ENCODE measurements around the gene STAMBPL1. TPM values are rescaled to one million over a fixed set of nuclear protein-coding genes. Genes with fewer than 3 reads are reported as not detected.

STAMBPL1 gene
- total and polyA plus RNA-seq, 2 experiments from 2014 or later = 7.9 to 36.0 TPM

DNA sequence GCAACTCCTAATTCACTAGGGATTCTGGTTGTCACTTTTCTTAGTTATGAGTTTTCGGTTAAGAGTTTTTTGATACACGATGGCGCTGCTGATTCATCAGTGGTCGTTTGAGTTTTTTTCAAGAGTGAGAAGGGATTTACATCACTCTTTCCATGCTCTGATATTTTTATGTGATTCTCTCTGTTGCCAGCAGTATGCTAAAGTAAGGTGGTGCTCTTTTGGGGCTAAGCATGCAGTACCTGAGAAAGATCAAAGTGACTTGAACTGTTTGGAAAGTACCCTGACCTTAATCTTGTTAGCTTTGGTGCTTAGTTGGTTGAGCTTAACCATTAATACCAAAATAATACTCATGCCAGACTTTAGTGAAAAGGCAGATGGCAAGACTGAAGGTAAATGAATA lies 28.1 kb downstream of the STAMBPL1 start:
- Histone ChIP-seq H3K4me1 (ENCODE audit: low read depth) (no peaks in the 10 kb centered on the region), H3K36me3 (no peaks in the 10 kb centered on the region), H3K27me3 (no peaks in the 10 kb centered on the region), H3K27ac (no peak overlapping the region), H3K4me3 (no peak overlapping the region), H3K9me3 (ENCODE audit: low read depth) (no peaks in the 10 kb centered on the region)
- DNase-seq (ENCODE audit: low read depth in 1 of 2, low spot score in 1 of 2) = no peak
- TF ChIP-seq, protein P1, sequence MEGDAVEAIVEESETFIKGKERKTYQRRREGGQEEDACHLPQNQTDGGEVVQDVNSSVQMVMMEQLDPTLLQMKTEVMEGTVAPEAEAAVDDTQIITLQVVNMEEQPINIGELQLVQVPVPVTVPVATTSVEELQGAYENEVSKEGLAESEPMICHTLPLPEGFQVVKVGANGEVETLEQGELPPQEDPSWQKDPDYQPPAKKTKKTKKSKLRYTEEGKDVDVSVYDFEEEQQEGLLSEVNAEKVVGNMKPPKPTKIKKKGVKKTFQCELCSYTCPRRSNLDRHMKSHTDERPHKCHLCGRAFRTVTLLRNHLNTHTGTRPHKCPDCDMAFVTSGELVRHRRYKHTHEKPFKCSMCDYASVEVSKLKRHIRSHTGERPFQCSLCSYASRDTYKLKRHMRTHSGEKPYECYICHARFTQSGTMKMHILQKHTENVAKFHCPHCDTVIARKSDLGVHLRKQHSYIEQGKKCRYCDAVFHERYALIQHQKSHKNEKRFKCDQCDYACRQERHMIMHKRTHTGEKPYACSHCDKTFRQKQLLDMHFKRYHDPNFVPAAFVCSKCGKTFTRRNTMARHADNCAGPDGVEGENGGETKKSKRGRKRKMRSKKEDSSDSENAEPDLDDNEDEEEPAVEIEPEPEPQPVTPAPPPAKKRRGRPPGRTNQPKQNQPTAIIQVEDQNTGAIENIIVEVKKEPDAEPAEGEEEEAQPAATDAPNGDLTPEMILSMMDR (IDR thresholded peaks at IDR 0.05; ENCODE audit: low read depth, low read length) = no peak

DNA sequence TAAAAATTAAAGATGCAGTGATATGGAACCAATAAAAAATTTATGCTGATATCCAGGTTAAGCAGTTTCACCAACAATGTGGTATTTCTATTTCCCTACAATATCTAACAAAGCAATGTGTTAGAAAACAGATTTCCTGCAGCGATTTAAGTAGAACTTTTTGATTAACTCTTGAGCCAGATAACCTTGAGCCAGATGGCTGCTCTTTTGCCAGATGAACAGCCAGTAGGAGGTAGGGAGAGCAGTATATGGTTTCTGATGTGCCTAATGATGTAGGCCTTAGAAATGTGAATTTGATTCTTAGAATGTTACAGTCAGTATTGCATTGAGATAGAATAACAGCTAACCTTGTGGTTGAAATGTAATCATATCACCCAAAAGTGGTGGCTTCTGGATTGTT lies 31.1 kb downstream of the STAMBPL1 start:
- no peaks in the 10 kb centered on the region for H3K9me3 ChIP-seq (ENCODE audit: low read depth)
- no peak overlapping the region for H3K27ac ChIP-seq
- H3K4me1 ChIP-seq (ENCODE audit: low read depth) = no peaks in the 10 kb centered on the region
- no peaks in the 10 kb centered on the region for H3K36me3 ChIP-seq
- TF ChIP-seq, protein P1 (IDR thresholded peaks at IDR 0.05; ENCODE audit: low read depth, low read length) = no peak
- DNase-seq (ENCODE audit: low read depth in 1 of 2, low spot score in 1 of 2) = no peak
- H3K4me3 ChIP-seq = no peak overlapping the region
- H3K27me3 ChIP-seq = no peaks in the 10 kb centered on the region

DNA sequence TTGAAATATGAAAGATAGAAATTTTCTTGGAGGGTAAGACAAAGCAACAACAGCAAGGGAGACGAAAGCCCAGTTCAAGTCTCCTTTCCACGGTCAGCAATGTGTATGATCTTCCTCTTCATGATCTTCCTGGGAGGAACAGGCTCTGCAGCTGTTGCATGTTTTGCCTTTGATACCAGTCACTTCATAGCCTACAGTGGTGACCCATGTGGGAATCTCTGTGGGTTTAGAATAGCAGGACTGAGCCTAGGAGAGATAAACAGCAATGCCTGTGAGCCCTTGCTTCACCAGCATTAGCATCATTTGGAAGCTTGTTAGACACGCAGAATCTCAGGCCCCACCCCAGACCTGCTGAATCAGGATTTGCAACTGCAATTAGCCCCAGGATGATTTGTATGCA lies 31.8 kb downstream of the STAMBPL1 start:
- H3K36me3 ChIP-seq = no peaks in the 10 kb centered on the region
- no peak overlapping the region for H3K4me3 ChIP-seq
- H3K27me3 ChIP-seq = no peaks in the 10 kb centered on the region
- DNase-seq (ENCODE audit: low read depth in 1 of 2, low spot score in 1 of 2) = no peak
- H3K9me3 ChIP-seq (ENCODE audit: low read depth) = no peaks in the 10 kb centered on the region
- H3K4me1 ChIP-seq (ENCODE audit: low read depth) = no peaks in the 10 kb centered on the region
- H3K27ac ChIP-seq = no peak overlapping the region
- TF ChIP-seq, protein P1 (IDR thresholded peaks at IDR 0.05; ENCODE audit: low read depth, low read length) = no peak

DNA sequence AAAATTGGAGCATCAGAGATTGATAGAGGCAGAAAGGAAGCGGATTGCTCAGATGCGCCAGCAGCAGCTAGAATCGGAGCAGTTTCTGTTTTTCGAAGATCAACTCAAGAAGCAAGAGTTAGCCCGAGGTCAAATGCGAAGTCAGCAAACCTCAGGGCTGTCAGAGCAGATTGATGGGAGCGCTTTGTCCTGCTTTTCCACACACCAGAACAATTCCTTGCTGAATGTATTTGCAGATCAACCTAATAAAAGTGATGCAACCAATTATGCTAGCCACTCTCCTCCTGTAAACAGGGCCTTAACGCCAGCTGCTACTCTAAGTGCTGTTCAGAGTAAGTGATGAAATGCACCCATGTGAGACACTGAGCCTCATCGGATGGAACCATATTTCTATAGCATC lies 33.1 kb downstream of the STAMBPL1 start:
- Histone ChIP-seq H3K36me3 (no peaks in the 10 kb centered on the region), H3K27me3 (no peaks in the 10 kb centered on the region), H3K27ac (no peak overlapping the region), H3K9me3 (ENCODE audit: low read depth) (no peaks in the 10 kb centered on the region), H3K4me3 (no peak overlapping the region), H3K4me1 (ENCODE audit: low read depth) (no peaks in the 10 kb centered on the region)
- TF ChIP-seq, protein P1 (IDR thresholded peaks at IDR 0.05; ENCODE audit: low read depth, low read length) = no peak
- DNase-seq (ENCODE audit: low read depth in 1 of 2, low spot score in 1 of 2) = peak in 1 of 2 donors; percentile 62

DNA sequence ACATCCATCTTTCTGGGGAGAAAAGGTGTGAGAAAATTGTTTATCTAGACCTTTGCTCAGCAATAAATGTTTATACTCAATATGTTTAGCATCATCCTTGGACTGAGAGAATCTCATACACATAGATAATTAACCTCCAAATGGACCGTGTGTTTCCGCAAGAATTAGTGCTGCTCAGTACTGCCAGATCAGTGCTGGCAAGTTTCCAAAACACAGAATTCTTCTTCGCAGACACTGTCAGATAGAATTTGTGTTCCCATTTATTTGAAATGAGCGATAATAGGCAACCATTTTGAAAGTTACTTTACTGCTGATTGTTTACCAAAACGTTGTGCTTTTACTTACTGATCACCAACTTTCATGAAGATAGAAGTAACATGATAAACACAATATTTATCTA lies 33.7 kb downstream of the STAMBPL1 start:
- DNase-seq (ENCODE audit: low read depth in 1 of 2, low spot score in 1 of 2) = peak in 1 of 2 donors; percentile 58
- no peak overlapping the region for H3K27ac ChIP-seq
- no peaks in the 10 kb centered on the region for H3K4me1 ChIP-seq (ENCODE audit: low read depth)
- no peaks in the 10 kb centered on the region for H3K36me3 ChIP-seq
- TF ChIP-seq, protein P1 (IDR thresholded peaks at IDR 0.05; ENCODE audit: low read depth, low read length) = no peak
- H3K9me3 ChIP-seq (ENCODE audit: low read depth) = no peaks in the 10 kb centered on the region
- H3K27me3 ChIP-seq = no peaks in the 10 kb centered on the region
- H3K4me3 ChIP-seq = no peak overlapping the region

DNA sequence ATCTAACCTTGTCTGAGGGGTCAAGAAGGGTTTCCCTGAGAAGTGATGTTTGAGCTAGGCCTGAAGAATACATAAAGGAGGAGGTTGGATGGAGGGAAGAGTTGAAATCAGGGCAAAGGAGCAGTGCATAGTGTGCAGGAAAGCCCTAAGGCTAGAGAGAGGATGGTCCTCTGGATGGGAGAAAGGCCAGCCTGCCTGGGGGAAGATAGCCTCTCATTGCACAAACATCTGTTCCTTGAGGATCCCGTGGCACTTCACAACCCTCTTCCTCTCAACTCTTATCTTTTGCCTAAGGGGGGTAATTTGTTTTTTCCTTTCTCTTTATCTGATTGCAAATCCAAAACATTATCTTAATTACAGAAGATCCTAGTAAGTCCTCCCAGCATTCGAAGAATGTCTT lies 35.7 kb downstream of the STAMBPL1 start:
- H3K27ac ChIP-seq = no peak overlapping the region
- no peaks in the 10 kb centered on the region for H3K9me3 ChIP-seq (ENCODE audit: low read depth)
- no peaks in the 10 kb centered on the region for H3K36me3 ChIP-seq
- TF ChIP-seq, protein P1 (IDR thresholded peaks at IDR 0.05; ENCODE audit: low read depth, low read length) = no peak
- peaks cover 2% of the 10 kb centered on the region for H3K4me1 ChIP-seq (ENCODE audit: low read depth)
- DNase-seq (ENCODE audit: low read depth in 1 of 2, low spot score in 1 of 2) = no peak
- no peak overlapping the region for H3K4me3 ChIP-seq
- H3K27me3 ChIP-seq = no peaks in the 10 kb centered on the region
